Lung microvascular endothelial cell (primary cell): ENCODE data around the gene KRT7. TPM values are rescaled to one million over a fixed set of nuclear protein-coding genes. Genes with fewer than 3 reads are reported as not detected.
"Not testable (repeated sequence)": the region's sequence is repeated elsewhere in the genome, so short reads cannot be mapped to it uniquely, and the experiment has no call there.

ENCODE experiments used
- DNase-seq, 2 donors: peaks; one replicate each; pipeline versions ENCODE4 v3.0.0 to v3.0.0-alpha.2; 2010; ENCODE audit warnings: low read depth in 2 of 2
- total RNA-seq: library from RNA; depleted of rRNA; stranded (reverse); fragments of >200 nt; gene quantifications from 2 replicates; pipeline ENCODE4 v1.2.1, GENCODE V29; 2014

Gene KRT7
- total RNA-seq, 1 donor from 2014 or later: 6.7 TPM

DNA sequence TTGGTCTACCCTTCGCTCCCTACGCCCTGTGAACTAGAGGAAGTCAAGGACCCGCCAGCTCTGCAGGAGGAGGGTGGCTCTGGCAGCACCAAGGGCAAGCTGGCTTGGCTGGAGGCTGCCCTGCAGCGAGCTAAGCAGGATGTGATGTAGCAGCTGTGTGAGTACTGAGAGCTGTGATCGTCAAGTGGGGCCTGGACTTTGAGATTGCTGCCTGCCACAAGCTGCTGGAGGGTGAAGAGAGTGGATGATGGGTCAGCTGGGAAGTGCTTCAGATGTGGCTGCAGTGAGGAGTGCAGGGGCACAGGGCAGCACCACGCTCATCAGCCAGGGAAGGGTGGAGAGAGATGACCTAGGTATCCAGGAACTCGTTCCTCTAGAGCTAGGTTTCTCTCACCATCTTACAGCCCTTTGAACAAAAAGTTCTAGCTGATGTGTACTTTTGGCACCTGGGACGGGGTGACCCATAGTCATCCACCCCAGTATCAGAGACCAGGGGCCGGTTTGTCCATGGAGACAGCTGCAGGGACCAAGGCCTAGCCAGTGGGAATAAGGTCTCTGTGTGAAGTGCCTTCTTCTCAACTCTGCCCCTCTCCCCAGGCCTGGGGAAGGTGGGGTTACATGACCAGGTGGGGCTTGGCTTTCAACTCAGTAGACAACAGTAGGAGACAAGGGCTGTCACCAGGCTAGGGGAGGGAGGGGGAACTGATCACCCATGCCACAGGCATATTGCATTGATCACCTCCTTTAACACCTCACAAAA is 44.6 kb downstream of the KRT7 start:
- no peak for DNase-seq

DNA sequence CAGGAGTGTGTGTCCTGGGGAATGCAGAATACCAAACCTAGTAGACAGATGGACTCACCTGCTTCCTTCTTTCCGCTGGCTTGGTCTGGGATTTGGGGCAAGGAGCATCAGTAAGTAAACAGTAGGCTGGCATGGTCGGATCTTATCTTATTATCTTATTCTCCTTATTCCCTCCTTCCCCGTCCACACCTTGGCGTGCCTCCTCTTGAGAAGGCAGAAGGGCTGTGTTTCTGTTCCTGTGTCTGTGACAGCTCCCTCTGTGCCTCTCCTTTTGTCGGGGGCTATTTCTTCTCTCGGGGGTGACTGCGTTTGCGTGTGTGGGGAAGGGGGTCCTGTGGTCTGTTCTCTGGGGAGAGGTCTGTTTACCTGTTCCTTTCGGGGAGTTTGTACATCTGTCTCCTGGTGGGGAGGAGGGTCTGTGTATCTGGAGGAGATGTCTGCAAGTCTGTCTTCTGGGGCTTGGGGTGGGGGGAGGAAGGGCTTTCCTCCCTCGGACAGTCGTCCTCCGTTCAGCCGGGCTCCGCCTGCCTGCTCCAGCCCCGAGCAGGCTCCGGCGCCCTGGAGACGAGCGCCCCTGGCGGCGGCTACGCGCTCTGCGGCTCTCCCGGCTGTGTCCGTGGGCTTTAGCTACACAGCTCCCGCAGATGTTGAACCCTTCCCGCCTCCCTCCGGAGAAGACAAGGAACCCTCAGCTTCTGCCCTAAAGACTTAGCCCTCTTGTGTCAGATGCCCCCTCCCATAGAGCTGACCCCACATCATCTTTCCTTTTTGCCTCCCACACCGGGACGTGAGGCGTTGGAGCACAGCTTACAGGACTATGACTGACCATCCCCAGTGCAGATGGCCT is 45.8 kb downstream of the KRT7 start:
- DNase-seq: peak; percentile 72 to 74

DNA sequence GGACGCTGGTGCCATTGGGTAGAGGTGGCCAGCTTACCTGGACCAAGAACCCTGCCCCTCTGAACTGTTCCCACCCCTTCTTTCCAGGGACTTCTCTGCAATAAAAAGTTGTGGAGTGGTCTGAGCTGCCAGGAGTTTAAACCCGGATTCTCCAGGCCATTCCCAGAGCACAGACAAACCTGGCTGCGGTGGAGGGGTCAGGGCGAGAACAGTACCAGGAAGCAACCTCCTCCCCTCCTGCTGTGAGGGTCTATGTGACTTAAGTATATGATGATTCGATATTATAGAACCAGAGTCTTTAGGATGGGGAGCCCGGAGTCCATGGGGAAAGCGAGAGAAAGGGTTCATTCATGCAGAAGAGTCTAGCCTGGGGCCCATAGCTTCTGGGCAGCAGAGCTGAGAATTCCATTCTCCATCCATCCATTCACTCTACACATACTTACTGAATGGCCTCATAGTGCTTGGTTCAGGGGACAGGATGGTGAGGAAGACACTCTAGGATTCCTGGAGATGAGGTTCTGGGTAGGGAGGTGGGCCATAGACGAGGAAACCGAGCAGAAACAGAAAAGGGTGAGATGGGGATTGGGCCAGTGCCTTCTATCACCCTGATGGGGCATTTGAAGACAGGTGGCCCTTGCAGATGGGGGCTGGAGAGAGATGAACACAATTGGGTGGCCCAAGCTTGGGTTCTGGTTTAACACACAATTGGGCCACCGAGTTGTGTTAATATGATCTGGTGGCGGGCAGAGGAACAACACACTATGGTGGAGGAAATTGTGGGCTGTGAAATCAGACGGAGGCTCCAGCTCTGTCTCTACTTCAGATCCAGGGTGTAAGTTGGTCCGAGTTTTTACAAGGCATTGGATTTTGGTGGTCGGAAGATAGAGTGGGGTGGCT is 46.6 kb downstream of the KRT7 start:
- no peak for DNase-seq

DNA sequence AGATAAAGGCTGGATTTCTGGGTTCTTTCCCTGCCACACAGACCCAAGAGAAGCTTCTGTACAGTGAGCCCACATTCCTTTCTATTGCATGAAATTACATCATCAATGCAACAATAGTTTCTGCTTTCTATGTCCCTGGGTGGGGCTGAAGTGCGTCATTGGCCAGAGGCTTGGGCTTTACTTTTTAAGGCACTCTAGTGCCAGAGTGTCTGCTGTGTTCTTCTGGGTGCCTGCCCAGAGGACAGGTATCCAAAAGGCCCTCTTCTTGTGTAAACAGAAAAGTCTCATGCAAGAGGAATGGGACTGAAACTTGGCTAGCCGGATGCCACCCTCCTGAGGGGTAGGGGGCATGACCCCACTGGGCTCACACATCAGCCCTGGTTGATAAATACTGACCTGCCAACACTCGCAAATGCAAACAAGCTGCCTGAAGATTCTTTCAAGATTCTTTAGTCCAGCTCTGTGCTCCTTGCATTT is 47.3 kb downstream of the KRT7 start:
- DNase-seq: peak; percentile 29 to 73

DNA sequence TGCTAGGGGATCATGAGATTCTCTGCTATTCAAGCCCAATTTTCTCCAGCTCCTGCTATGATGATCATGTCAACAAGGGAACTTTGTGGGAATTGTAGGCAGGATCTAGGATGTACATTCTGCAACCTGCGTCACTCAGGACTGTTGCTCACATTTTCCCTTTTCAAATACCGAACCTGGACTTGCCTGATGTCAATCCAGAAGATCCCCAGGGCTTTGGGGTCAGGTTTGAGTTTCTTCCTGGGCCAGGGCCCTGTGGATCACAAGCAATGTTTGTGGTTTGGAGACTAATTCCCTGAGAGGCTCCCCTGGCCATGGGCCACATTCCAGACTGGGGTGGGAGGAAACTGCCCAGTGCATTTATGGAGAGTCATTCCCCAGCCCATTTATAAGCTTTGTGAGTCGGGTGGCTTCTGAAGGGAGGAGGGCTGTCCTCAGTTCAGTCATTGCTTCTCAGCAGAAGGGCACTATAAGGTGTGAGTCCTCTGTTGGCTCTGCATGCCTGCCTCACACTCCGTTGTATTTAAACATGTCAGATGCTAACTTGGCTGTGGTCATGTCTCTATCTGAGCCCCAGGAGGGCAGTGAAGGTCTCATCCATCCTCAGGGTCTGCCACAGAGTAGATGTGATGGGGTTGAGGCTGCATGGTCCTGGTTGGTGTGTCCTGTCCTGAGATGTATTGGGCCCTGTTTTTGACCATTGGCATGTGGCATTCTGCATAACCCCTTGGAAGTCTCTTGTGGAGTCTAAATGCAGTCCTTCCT is 47.9 kb downstream of the KRT7 start:
- peak; percentile 31 to 82 for DNase-seq

DNA sequence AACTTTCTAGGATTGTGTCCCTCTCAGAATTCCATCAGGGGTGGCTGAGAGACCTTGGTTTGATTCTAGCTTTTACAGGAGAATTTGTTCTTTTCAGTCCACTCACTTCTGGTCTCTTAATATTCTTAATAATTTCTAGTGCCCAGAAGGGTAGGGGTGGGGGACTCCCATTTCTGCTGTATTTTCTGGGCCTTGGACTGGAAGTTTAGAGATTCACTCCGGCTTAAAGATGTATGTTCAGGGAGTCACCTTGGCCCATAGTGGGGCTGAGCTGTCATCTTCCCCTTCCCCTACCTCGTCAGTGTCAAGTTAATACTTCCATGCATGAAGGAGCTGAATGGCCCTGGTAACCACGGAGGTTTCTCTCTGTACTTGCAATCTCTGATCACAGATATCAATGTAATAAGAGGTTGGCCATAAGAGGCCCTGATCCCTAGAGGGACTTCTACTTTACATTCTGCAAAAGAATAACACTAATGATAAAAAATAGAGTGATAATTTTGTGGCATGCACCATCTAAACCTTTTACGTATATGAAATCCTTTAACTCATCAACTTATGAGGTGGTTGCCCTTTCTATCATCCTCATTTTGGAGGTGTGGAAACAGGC is 51.6 kb downstream of the KRT7 start:
- DNase-seq: no peak

DNA sequence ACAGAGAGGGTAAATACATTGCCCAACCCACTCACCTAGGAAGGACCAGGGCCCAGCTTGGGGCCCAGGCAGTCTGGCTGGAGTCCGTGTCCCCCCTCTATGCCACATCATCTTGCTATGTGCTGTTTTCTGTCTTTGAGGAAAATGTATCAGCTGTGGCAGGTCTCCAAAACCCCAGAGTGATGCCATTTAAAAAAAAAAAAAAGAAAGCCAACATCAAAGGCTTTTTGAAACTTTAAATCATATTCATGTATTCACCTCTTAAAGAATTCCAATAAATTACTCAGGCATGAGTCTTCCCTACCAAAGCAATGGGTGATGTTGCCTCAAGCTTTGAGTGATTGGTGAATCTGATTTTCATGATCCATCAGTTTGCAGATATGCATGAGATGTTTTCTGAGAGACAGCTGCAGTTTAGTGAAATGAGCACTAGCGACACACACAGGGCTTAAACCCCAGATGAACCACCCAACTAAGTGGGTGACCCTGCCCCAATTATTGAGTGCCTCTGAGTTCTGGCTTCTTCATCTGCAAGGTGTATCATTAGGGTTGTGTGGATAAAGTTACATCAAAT is 52.2 kb downstream of the KRT7 start:
- no peak for DNase-seq

DNA sequence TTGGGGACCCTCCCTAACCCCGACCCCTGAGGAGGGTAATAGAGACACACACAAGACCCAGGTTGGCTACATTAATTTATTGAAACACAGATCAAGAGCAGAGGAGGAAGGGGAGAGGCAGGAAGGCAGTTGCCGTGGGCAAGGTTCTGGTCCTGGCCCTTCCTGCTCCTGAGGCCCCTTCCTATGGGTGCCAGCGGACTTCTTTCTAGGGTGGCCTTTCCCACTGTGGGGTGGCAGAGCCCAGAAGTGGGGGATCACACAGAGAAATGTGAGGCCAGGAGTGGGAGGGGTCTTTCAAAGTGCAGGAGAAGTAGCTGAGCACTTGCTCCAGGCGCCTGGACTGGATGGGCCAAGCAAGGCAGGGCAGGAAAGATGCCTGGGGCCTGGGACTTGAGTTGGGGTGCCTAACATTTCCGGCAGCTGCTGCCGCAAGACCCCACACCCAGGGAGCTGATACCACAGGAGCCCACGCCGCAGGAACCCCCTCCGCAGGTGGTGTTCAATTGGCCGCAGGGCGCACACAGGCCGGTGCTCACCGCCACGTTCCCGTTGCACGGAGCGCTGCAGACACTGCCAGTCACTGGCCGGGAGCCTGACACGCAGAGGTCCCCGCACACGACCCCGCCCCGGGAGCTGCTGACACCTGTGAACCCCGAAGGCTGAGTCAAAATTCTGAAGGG is 52.9 kb downstream of the KRT7 start:
- no peak for DNase-seq

DNA sequence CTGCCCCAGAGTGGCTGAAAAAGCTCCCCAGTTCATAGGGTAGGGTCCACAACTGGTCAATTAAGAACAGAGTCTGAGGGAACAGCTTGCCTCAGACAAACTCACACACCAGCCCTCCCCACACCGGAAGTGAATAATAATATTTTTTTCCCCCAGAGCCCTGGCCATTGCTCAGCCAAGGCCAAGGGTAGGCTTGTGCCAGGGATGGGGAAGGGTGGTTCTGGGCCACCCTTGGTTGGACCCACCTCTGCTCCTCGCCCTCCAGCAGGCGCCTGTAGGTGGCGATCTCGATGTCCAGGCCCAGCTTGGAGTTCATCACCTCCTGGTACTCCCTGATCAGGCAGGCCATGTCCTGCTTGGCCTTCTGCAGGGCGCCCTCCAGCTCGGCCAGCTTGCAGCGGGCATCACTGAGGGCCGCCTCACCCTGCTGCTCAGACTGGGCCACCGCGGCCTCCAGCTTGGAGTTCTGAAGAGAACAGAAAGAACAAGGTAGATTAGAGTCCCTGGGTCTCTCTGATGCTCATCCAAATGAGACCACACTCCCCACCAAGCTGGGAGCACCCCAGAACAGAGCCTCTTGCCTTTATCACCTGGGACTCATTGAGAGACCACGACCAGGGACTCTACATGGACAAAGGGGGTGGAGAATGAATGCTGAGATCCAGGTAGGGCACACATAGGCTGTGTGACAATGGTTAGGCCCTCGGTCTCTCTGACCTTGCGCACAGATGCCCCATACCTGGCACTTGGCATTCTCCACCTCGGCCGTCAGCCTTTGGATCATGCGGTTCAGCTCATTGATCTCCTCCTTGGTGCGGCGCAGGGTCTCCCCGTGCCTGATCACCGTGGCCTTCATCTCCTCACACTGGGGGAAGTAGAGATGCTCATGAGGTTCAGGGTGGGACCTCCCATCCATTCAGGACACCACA is 54.1 kb downstream of the KRT7 start:
- not testable (repeated sequence) for DNase-seq

DNA sequence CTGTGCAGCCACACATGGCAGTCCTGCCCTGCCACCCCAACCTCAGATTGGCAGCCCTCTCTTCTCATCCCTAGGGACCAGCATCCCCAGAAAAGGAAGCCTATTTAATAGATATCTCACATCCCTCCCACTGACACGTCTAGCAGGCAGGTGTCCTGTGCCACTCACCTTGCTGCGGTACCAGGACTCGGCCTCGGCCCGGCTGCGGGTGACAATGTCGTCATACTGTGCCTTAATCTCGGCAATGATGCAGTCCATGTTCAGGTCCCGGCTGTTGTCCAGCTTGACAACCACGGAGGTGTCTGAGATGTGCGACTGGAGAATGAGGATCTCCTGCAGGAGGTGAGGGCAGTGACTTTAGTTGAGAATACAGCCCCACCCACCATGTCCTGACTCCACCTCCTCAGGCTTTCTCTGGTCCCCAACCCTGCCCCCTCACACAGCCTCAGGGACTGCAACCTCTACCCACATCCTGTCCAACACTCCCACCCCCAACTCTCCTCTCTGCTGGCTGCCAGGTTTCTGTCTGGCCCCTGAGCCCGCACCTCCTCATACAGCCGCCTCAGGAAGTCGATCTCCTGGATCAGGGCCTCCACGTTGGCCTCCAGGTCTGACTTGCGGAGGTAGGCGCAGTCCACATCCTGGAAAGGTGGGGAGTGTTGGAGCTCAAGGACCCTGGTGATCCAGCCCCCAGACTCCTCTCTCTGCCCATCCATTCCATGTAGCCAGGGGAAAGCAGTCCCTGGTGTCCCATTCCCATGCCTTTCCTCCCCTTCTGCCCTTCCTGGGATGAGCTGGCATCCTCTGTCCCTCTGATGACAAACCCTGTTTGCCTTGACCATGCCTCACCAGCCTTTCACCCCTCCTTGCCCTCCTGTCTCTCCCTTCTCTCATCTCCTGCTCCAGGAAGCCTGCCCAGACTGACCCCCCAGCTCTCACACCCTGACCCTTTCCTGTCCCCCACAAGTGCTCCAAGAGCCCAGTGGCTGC is 55.1 kb downstream of the KRT7 start:
- not testable (repeated sequence) for DNase-seq

DNA sequence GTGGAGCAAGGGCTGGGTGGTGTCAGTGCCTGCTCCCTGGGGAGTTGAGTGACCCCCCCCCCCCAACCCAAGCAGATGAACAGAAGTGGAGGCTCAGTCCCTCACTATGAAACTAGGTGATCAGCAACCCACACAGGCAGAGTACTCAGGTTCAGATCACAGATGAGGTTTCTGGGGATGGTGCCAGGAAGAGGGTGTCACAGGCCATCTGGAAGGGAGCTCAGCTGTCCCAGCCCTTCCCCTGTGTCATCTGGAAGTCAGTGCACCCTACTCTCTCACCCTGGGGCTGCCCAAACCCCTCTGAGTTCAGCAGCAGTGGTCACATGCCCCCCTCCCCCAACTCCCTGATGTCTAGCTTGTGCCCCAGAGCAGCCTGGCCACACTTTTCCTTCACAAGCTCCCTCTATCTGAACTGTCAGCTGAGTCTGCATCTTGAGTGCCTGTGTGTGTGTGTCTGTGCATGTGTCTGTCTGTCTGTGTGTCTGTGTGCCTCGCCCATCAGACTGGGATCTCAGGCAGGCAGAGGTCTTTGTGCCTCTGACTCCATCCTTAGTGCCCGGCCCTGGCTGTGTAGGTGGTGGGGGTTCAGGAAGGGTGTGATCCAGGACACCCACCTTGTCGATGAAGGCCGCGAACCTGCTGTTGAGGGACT is 57.6 kb downstream of the KRT7 start:
- not testable (repeated sequence) for DNase-seq

DNA sequence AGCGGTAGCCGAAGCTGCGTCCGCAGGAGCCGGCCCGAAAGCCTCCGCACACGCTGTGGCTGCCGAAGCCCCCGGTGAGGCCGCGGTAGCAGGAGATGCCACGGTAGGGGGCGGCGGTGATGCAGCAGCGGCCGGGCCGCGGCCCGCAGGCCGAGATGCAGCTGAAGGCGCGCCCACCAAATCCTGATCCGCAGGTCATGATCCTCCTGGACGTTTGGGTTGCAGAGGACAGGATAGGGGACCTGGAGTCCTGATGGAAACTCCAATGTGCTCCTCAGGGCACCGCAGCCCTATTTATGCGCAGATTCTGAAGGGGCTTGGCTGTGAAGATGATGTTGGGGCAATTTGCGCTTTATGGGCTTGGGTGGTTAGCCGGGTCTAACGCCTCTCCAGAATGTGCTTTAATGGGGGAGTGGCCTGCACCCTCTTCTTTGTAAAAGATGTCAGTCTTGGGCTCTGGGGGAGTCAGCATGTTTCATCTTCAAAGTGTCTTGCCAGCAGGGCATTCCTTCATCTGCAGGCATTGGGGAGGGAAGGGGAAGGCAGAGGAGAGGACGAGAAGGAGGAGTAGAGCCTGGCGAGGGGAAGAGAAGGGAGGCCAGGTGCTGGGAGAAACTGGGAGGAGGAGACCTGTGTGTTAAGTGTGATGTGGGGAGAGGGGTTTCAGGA is 58.4 kb downstream of the KRT7 start, which contains the start of gene KRT81:
Gene KRT81 (minus strand): TSS at position 268 of the 669 bp plus-strand sequence. CDS start 69 bp downstream, at position 199.
- no peak for DNase-seq

DNA sequence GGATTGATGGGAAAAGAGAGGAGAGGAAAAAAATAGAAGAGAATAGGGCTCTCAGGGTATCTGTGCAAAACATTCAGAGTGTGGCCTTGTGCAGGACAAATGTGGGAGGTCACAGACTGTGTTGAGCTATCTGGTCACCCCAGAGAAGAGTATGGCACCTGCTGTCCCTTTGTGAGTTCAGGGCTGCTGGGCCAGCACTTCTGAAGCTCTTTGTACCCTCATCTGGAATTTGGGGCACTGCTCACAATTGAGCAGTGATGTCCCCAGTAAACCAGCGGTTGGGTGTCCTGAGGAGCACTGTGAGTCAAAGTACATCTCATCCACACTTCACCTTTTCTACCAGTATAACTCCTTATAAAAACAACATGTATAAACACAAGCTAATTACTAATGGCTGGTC is 60.9 kb downstream of the KRT7 start:
- no peak for DNase-seq

DNA sequence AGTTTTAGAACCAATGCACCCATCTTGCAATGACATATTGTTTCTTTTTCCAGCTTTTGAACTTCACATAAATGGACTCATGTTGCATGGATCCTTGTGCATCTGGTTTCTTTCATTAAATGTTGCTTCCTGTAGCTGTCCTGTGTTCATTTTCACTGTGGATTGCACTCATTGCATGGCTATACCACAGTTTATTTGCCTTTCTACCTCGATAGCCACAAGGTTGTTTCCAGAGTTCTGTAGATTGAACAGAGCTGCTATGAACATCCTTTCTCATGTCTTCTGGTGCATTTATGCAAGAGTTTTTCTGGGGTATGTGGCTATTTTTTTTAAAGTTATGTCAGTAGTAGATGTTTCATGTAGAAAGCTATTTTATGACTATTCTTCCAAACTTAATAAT is 61.8 kb downstream of the KRT7 start:
- no peak for DNase-seq

DNA sequence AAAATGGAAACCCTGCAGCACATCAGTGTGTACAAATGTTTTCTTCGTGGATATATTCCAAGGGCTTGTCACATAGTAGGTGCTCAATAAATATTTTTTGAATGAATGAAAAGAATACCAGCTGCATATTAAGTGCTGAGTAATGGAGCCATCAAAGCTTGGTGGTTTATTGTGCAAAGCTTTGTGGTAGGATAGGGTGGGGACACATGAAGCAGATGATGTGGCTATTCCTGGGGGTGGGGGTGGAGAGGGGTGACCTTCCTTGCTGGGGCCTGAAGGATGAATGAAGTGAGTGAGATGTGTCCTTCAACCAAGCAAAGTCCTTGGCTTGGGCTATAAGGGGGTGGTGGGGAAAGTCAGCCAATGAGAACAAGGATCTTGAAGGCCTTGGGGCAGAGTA is 62.6 kb downstream of the KRT7 start:
- DNase-seq: no peak
